NCI-H446 (cell line): ENCODE measurements around the gene TACC2.
"Not testable (repeated sequence)": the region's sequence is repeated elsewhere in the genome, so short reads cannot be mapped to it uniquely, and the experiment has no call there.

Experiments used
- DNase-seq, 2 experiments: peaks; one replicate each; lab custom pipeline; 2025; lab: John Stamatoyannopoulos, UW

TACC2 gene

GRCh38 chr10:121988361-121989324, at the start of gene TACC2:
Gene TACC2, plus strand, starts transcription at chr10:121989163. Its CDS starts 32,819 bp downstream, at chr10:122021982.
- DNase-seq: no peak

- DNase-seq: no peak
Measured at GRCh38 chr10:121941532-121941931, 47.4 kb upstream of the TACC2 start.

DNA sequence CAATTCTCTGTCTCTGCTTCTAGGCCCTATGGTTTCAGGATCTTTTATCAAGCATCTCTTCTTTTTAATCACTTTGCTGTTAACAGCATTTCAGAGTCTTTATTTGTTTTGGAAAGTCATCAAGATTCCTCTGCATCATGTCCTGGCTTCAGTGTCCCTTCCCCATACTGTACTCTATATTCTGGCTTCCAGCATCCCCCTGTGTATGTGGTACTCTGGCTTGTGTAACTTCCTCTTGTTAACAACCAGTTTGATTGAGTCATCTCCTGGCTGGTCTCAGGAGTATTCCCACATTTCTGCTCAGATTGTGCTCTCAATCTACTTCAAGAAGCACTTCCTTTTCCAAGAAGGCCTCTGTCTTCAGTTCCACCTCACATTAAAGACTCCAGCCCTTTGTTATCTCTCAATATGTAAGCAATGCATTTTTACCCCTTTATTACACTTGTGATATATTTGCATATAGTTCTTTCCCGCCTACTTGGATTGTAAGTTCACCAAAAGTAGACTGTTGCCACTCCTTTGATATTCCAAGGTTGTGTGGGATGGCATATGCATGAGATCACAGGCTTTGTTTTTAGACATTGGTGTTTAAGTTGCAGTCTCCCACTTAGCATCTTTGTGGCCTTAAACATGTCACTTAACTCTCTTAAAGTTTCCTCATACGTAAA, 46.1 kb upstream of the TACC2 start:
- DNase-seq: no peak

GRCh38 chr10:121947343-121948330, 41.3 kb upstream of the TACC2 start:
- DNase-seq: no peak

DNA sequence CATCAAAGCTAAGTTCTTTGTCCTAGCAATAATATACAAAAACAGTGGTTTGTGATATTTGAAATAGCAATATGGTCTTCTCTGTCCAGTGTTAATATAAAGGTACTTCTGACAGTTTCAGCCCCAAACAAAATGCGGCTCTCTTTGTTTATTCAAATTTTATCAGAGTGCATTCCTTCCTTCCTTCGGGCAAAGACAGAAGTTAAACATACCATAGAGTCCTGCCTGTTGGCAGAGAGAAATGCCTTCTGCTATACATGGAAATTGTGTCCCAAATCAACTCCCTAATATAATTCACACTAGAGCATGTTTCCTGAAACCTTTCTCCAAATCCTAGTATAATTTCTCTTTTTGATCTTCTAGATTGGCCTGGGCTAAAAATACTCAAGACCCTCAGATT, 39.9 kb upstream of the TACC2 start:
- no peak for DNase-seq

DNA sequence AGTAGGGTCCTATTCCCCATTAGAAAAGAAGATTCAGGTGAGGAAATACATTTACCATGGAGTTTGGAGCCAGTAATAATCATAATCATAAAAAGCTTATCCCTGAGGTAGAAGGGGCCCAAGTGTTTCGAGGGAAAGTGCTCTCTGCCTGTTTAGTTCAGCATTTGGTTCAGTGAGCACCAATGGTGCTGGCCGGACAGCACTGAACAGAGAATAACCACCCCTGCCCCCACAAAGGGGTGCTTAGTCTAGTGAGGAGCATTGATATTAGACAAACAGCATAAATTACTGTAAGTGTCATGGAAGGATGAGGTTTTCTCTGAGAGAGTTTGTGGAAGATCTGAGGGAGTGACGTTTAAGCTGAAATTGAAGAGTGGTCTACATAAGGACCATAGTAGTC, 39.5 kb upstream of the TACC2 start:
- no peak for DNase-seq

DNA sequence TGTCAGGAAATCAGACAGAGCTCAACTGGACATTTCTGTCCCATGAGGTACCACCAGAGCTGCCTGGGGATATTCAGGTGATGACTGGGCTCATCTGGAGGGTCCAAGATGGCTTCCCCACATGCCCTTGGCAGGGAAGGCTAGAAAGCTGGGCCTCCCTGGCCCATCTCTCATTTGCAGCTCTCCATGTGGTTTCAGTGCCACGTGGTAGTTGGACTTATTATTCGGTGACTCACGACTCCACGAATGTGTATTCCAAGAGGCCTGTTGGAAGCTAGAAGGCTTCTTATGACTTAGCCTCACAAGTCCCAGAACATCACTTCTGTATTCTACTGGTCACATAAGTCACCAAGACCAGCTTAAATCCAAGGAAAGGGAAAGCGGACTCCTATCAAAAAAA, 36.7 kb upstream of the TACC2 start:
- DNase-seq: no peak

DNA sequence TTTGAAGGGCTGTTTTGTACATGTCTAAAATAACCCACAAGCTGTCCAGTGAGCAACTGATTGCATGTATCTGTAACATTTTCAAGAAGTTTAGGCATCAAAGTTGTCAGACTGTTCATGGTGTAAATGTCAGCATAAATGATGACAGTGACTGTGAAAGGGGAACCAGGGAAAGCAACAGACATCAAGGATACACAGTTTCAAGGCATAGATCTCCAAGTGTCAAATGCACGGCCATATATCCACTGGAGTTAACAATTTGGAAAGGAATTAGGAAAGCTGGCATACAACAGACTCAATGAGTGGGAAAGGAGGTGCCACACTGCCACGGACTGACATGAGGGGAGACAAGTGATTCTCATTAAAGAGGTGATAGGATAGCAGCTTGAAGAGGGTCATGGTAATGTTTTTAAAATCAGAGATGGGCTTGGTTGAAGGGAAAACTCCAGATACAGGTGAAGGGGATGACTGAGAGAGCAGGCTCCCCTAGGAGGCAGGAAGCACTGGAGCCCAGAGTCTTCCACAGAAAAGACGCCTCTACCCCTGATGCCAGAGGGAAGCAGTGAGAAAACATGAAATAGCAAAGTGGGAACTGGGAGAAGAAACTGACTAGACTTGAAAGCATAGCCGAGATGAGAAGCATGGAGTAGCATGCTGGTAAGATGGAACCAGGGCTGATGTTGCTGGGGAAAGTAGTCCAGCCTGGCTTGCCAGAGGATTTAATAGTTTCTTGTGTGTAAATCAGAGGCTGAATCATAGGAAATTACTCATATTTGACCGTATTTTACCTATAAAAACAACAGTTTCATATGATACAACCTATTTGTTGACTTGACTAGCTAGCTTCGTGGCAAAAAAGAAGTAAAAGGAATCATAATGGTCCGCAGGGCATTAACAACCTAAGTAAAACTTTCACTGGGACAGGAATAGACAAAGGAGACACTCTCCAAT, 32.6 kb upstream of the TACC2 start:
- no peak for DNase-seq

- no peak for DNase-seq
Measured at GRCh38 chr10:121959671-121960070, 29.3 kb upstream of the TACC2 start.

DNA sequence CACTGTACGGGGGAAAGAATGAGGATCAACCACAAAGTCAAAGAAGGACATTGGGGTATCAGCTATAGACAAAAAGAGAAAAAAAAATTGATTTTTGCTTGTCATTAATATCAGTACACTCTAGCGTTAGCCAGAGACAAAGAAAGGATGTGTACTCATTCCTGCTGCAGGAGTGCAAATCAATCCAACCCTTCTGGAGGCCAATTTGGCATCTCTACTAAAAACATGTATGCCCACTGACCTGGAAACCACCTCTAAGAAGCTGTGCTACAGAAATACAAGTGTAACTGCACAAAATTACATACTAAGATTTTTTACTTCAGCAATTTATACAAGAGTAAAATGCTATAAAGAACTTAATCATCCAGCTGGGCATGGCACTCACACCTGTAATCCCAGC, 27.5 kb upstream of the TACC2 start:
- no peak for DNase-seq

GRCh38 chr10:121965996-121966395, 23.0 kb upstream of the TACC2 start:
- DNase-seq: no peak

DNA sequence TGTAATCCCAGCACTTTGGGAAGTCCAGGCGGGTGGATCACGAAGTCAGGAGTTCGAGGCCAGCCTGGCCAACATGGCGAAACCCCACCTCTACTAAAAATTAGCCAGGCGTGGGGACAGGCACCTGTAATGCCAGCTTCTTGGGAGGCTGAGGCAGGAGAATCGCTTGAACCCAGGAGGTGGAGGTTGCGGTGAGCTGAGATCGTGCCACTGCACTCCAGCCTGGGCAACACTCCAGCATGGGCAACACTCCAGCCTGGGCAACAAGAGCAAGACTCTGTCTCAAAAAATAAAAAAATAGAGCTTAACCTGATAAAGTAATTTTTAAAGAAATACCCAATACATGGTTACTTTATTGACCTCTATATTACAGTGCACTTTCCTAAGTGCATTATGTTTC, 19.9 kb upstream of the TACC2 start:
- DNase-seq: not testable (repeated sequence)

DNA sequence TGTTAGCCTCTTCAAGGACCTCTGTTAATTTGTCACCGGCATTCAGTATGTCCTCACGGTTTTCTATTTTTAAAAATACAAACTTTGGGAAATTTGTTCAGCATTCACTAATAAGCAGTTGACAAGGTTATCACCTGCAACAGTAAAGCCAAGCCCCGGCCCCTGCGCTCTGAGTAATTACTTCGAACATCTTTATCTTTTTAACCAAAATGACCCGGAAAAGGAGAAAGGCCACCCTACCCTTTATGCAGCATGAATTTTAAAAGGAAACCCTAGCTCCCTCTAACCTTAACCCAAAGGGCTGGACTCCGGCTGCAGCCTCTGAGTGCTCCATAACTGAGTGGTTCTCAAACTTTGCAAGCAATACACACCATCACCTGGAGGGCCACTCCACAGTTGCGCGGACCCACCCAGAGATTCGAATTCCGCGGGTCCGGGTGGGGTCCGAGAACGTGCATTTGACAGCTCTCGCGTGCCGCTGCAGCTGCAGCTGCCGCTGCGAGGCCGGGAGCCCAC, 14.9 kb upstream of the TACC2 start:
- DNase-seq: no peak

GRCh38 chr10:121974535-121975294, 14.2 kb upstream of the TACC2 start, which contains the start of gene NSMCE4A:
Gene NSMCE4A, minus strand, starts transcription at chr10:121975217. Its CDS starts 52 bp downstream, at chr10:121975165.
- DNase-seq: peak in 1 of 2 experiments; percentile 42

GRCh38 chr10:121975295-121976086, 13.5 kb upstream of the TACC2 start:
- no peak for DNase-seq

DNA sequence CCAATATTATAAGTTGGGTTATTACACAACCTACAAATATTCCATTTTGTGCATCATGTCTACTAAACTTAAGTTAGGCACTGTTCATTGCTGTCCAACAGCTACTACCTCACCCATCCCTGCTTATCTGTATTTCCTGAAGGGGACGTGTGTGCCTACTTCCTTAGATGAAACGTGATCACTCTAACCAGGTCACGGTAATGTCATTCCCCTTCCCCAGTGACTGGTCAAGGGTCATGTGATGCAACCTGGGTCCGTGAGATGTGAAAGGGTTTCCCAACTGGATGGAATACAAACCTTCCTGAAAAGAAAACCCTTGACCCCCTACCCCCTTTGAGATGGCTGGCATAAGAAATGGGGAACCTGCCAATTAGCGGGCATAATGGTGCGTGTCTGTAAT, 12.4 kb upstream of the TACC2 start:
- no peak for DNase-seq

DNA sequence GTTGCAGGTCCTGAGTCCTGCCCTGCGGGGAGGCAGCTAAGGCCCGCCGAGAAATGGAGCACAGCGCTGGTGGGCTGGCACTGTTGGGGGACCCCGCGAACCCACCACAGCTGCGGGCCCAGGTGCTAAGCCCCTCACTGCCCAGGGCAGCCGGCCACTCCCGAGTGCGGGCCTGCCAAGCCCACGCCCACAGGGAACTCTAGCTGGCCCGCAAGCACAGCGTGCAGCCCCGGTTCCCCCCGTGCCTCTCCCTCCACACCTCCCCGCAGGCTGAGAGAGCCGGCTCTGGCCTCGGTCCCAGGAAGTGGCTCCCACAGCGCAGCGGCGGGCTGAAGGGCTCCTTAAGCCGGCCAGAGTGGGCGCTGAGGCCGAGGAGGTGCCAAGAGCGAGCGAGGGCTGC, 10.5 kb upstream of the TACC2 start:
- no peak for DNase-seq

GRCh38 chr10:121981346-121981745, 7.6 kb upstream of the TACC2 start:
- no peak for DNase-seq

DNA sequence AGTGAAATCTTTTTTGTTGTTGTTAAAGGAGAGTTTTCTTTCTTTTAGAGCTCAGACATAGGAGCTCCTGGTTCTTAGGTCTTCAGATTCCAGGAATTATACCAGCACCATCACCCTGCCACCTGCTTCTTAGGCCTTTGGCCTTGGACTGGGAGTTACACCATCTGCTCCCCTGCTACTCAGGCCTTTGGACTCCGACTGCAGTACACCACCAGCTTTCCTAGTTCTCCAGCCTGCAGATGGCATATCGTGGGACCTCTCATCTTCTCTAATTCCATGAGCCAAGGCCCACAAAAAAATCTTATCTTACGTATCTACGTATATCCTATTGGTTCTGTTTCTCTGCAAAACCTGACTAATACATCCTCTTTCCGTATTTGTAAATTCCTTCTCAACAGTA, 5.1 kb upstream of the TACC2 start:
- peak in 1 of 2 experiments; percentile 12 for DNase-seq
